H1 (cell line): Measurements from ENCODE around the gene GALNT18. TPM values are rescaled to one million over a fixed set of nuclear protein-coding genes. Genes with fewer than 3 reads are reported as not detected.
A peak's percentile ranks its signal among the peaks of the same experiment; 100 is the strongest.

ENCODE experiments used
- CTCF ChIA-PET: fragments of 300-600 bp; sonication (Branson Sonifier 250); formaldehyde crosslinking; loops from one replicate; lab custom pipeline; 2021; ENCODE audit not compliant: partially characterized antibody; lab: Charles Lee
- POLR2A ChIA-PET: fragments of 300-600 bp; sonication (Branson Sonifier 250); formaldehyde crosslinking; loops from one replicate; lab custom pipeline; 2021; ENCODE audit warnings: inconsistent platforms; ENCODE audit not compliant: partially characterized antibody; lab: Charles Lee
- DNase-seq, 2 experiments: peaks; one replicate each; pipeline versions ENCODE4 v3.0.0 to v3.0.0-alpha.2; 2010 to 2022; ENCODE audit warnings: low spot score in 2 of 2, low read depth in 1 of 2, mixed read lengths in 1 of 2
- FAIRE-seq: peaks from 2 replicates; lab custom pipeline; 2011; peaks lifted over from hg19 to GRCh38; lab: Jason Lieb, UNC
- H2AFZ ChIP-seq: 2 replicates; pipeline ENCODE4 v1.8.1; 2012; ENCODE audit warnings: low read length, inconsistent platforms
- H2AK5ac ChIP-seq: 2 replicates; pipeline ENCODE4 v1.6.1; 2013; ENCODE audit warnings: low read depth, low read length
- H2BK120ac ChIP-seq: replicated peaks from 2 replicates; pipeline ENCODE3; 2013; ENCODE audit warnings: low read depth, low read length, inconsistent platforms
- H2BK12ac ChIP-seq: 2 replicates; pipeline ENCODE4 v1.6.1; 2013; ENCODE audit warnings: low read depth, low read length
- H2BK15ac ChIP-seq: 2 replicates; pipeline ENCODE4 v1.6.1; 2013; ENCODE audit warnings: low read length
- H2BK20ac ChIP-seq: 2 replicates; pipeline ENCODE4 v1.6.1; 2013; ENCODE audit warnings: low read length
- H2BK5ac ChIP-seq: 2 replicates; pipeline ENCODE4 v1.6.1; 2013; ENCODE audit warnings: low read depth, low read length
- H3K14ac ChIP-seq: 2 replicates; pipeline ENCODE4 v1.6.1; 2013; ENCODE audit warnings: inconsistent platforms; ENCODE audit not compliant: insufficient read length
- H3K18ac ChIP-seq: 2 replicates; pipeline ENCODE4 v1.6.1; 2013; ENCODE audit warnings: low read length; ENCODE audit errors: extremely low read depth
- H3K23ac ChIP-seq: 2 replicates; pipeline ENCODE4 v1.6.1; 2013; ENCODE audit warnings: inconsistent platforms; ENCODE audit not compliant: insufficient read length
- H3K23me2 ChIP-seq: 2 replicates; pipeline ENCODE4 v1.6.1; 2013; ENCODE audit warnings: low read depth, low read length
- H3K27ac ChIP-seq: 2 replicates; pipeline ENCODE4 v1.6.1; 2011; ENCODE audit warnings: low read depth, low read length, inconsistent platforms
- H3K27me3 ChIP-seq, 4 experiments: replicated peaks in 1 of 4; 1 replicate in 1 of 4; 2 replicates in 3 of 4; pipeline versions ENCODE4 v1.6.1 to v1.8.1; 2011 to 2013; ENCODE audit warnings: low read length in 3 of 4, mild to moderate bottlenecking in 3 of 4, inconsistent platforms in 2 of 4, mixed read lengths in 2 of 4, moderate library complexity in 1 of 4; ENCODE audit not compliant: control insufficient read depth in 3 of 4, insufficient read depth in 3 of 4; ENCODE audit errors: extremely low read depth in 1 of 4
- H3K36me3 ChIP-seq, 4 experiments: 2 replicates each; pipeline versions ENCODE4 v1.6.1 to v1.8.1; 2011 to 2013; ENCODE audit warnings: mild to moderate bottlenecking in 4 of 4, low read length in 3 of 4, moderate library complexity in 2 of 4, control low read depth in 1 of 4, inconsistent platforms in 1 of 4; ENCODE audit not compliant: insufficient read depth in 4 of 4, control insufficient read depth in 2 of 4
- H3K4ac ChIP-seq: replicated peaks from 2 replicates; pipeline ENCODE3; 2013; ENCODE audit warnings: low read length, low read depth, mixed read lengths, inconsistent platforms; ENCODE audit not compliant: insufficient read length
- H3K4me1 ChIP-seq, 4 experiments: replicated peaks in 1 of 4; 1 replicate in 1 of 4; 2 replicates in 3 of 4; pipeline versions ENCODE4 v1.6.1 to v1.8.1; 2011 to 2013; ENCODE audit warnings: low read length in 3 of 4, inconsistent platforms in 2 of 4, mixed read lengths in 1 of 4; ENCODE audit not compliant: insufficient read depth in 4 of 4, control insufficient read depth in 3 of 4
- H3K4me2 ChIP-seq, 2 experiments: 2 replicates each; pipeline versions ENCODE4 v1.6.1 to v1.8.1; 2011 to 2013; ENCODE audit warnings: low read depth in 2 of 2, low read length in 2 of 2, control low read depth in 1 of 2, inconsistent platforms in 1 of 2, mild to moderate bottlenecking in 1 of 2; ENCODE audit not compliant: insufficient read depth in 1 of 2
- H3K4me3 ChIP-seq, 4 experiments: fragments of 200-600, 300-600 bp in 1 of 4; sonication (generic), shearing (Covaris generic), sonication (Bioruptor Twin) in 1 of 4; 2 replicates each; pipeline versions ENCODE4 v1.5.1 to v1.8.1; 2011 to 2016; ENCODE audit warnings: low read length in 4 of 4, low read depth in 3 of 4, control low read depth in 2 of 4, inconsistent platforms in 2 of 4, mild to moderate bottlenecking in 2 of 4, mixed read lengths in 1 of 4, moderate library complexity in 1 of 4; ENCODE audit not compliant: insufficient read depth in 2 of 4; ENCODE audit errors: extremely low read depth in 1 of 4
- H3K56ac ChIP-seq: replicated peaks from 2 replicates; pipeline ENCODE3; 2013; ENCODE audit warnings: low read depth, mild to moderate bottlenecking, mixed read lengths, low read length, inconsistent platforms; ENCODE audit not compliant: insufficient read length
- H3K79me1 ChIP-seq: 2 replicates; pipeline ENCODE4 v1.6.1; 2013; ENCODE audit warnings: low read depth, low read length, control low read depth
- H3K79me2 ChIP-seq, 2 experiments: 2 replicates each; pipeline versions ENCODE4 v1.6.1 to v1.8.1; 2012 to 2013; ENCODE audit warnings: low read length in 2 of 2, mild to moderate bottlenecking in 2 of 2, inconsistent platforms in 1 of 2; ENCODE audit not compliant: insufficient read depth in 2 of 2, control insufficient read depth in 1 of 2
- H3K9ac ChIP-seq, 4 experiments: replicated peaks in 1 of 4; 1 replicate in 1 of 4; 2 replicates in 3 of 4; pipeline versions ENCODE4 v1.6.1 to v1.8.1; 2011 to 2013; ENCODE audit warnings: low read depth in 3 of 4, low read length in 3 of 4, control low read depth in 2 of 4, mild to moderate bottlenecking in 2 of 4, moderate library complexity in 2 of 4, inconsistent platforms in 1 of 4; ENCODE audit errors: extremely low read depth in 1 of 4
- H3K9me3 ChIP-seq, 2 experiments: 2 replicates each; pipeline versions ENCODE4 v1.6.1 to v1.8.1; 2012 to 2013; ENCODE audit warnings: mild to moderate bottlenecking in 2 of 2, moderate library complexity in 2 of 2, control low read depth in 1 of 2, inconsistent platforms in 1 of 2, low read depth in 1 of 2, low read length in 1 of 2, mixed read lengths in 1 of 2; ENCODE audit not compliant: insufficient read depth in 2 of 2
- H4K20me1 ChIP-seq, 2 experiments: replicated peaks in 1 of 2; 2 replicates each; pipeline versions ENCODE3 to v1.8.1; 2011 to 2013; ENCODE audit warnings: inconsistent platforms in 2 of 2, low read length in 2 of 2, mild to moderate bottlenecking in 1 of 2; ENCODE audit not compliant: insufficient read depth in 2 of 2, control insufficient read depth in 1 of 2
- H4K5ac ChIP-seq: 2 replicates; pipeline ENCODE4 v1.6.1; 2013; ENCODE audit warnings: low read length, low read depth, mixed read lengths, inconsistent platforms; ENCODE audit not compliant: insufficient read length
- H4K8ac ChIP-seq: 2 replicates; pipeline ENCODE4 v1.8.0; 2013; ENCODE audit warnings: mild to moderate bottlenecking, moderate library complexity, low read length, inconsistent platforms; ENCODE audit not compliant: insufficient read depth; ENCODE audit errors: extremely low read depth
- H4K91ac ChIP-seq: replicated peaks from 2 replicates; pipeline ENCODE3; 2013; ENCODE audit warnings: low read length, mixed read lengths, inconsistent platforms; ENCODE audit not compliant: insufficient read length
- JUN ChIP-seq: IDR thresholded peaks from 2 replicates; pipeline ENCODE4 v1.6.1; 2011; ENCODE audit warnings: low read depth, mild to moderate bottlenecking, improper control_type of control experiment, low read length
- RAD21 ChIP-seq, 2 experiments: IDR thresholded peaks in 1 of 2; conservative IDR thresholded peaks in 1 of 2; 2 replicates each; pipeline ENCODE4 v1.6.1; 2011; ENCODE audit warnings: low read depth in 2 of 2, low read length in 2 of 2, improper control_type of control experiment in 1 of 2, inconsistent platforms in 1 of 2, mild to moderate bottlenecking in 1 of 2, moderate library complexity in 1 of 2
- WGBS, 2 experiments: shearing (Covaris generic) in 1 of 2; methylation state at CpG; one replicate each; pipeline versions ENCODE4 v1.1.6 to v1.1.7; 2013 to 2015; ENCODE audit warnings: low lambda C conversion rate in 2 of 2, mixed read lengths in 2 of 2, inconsistent platforms in 1 of 2, low coverage in 1 of 2, missing lambda C conversion rate in 1 of 2; ENCODE audit not compliant: insufficient replicate concordance in 2 of 2, insufficient coverage in 1 of 2, insufficient read length in 1 of 2; ENCODE audit errors: extremely low coverage in 1 of 2, missing lambda C conversion rate in 1 of 2; 5-methylcytosine and 5-hydroxymethylcytosine counted together
- polyA plus RNA-seq, 7 experiments: library from polyadenylated mRNA; depleted of rRNA in 3 of 7; stranded (reverse) in 5 of 7; unstranded in 2 of 7; fragments of >200 nt in 5 of 7; fragments of 200-250 nt in 2 of 7; gene quantifications; 1 replicate in 5 of 7; 2 replicates in 1 of 7; 4 replicates in 1 of 7; pipeline versions ENCODE4 v1.2.1 to v1.2.3, GENCODE V29; 2011 to 2013; ENCODE audit warnings: missing spikeins in 2 of 7, mixed read lengths in 2 of 7
- total RNA-seq: library from RNA; stranded (reverse); fragmentation: NEBNext Ultra II Directional; extraction: Animal tissue kit (Norgen Biotek cat#: 25700); gene quantifications from 2 replicates; pipeline ENCODE4 v1.2.1, GENCODE V29; 2021

GALNT18 gene
- total and polyA plus RNA-seq, 2 of the 8 experiments (the other 6 are each of a cell fraction or from before 2014, with no cell fraction given), result 6.0 to 9.4 TPM

- H3K4ac ChIP-seq, result no peak overlapping the region
- H3K9me3 ChIP-seq, result no peaks in the 10 kb centered on the region
- no peak overlapping the region for H3K23ac ChIP-seq
- H3K79me1 ChIP-seq, result no peaks in the 10 kb centered on the region
- H2BK5ac ChIP-seq, result no peak overlapping the region
- H3K4me2 ChIP-seq, result no peak overlapping the region
- H3K27ac ChIP-seq, result no peak overlapping the region
- no peaks in the 10 kb centered on the region for H4K20me1 ChIP-seq
- no peak overlapping the region for H2BK12ac ChIP-seq
- no peak overlapping the region for H2BK120ac ChIP-seq
- CTCF ChIA-PET, result interaction anchor here (0.7 to 1.4 kb wide), 7 partner anchors 8 to 380 kb away, joined by 3 to 5 read pairs (median 3); no protein-coding TSS in a partner anchor
- FAIRE-seq (no peak), DNase-seq (no peak)
- H3K36me3 ChIP-seq, result no peaks in the 10 kb centered on the region
- no peak overlapping the region for H3K14ac ChIP-seq
- H3K56ac ChIP-seq, result no peak overlapping the region
- H3K18ac ChIP-seq, result no peak overlapping the region
- H2AFZ ChIP-seq, result no peak overlapping the region
- no peak overlapping the region for H2BK15ac ChIP-seq
- no peak overlapping the region for H4K8ac ChIP-seq
- POLR2A ChIA-PET, result interaction anchor here (1.3 kb wide), 1 partner anchor 205 kb away, joined by 3 read pairs; no protein-coding TSS in a partner anchor
- H3K9ac ChIP-seq, result no peak overlapping the region
- TF ChIP-seq JUN (no peak), RAD21 (IDR thresholded peaks at IDR 0.05 in 1 of 2, conservative IDR thresholded peaks at IDR 0.05 in 1 of 2; ENCODE audit: low read depth in 2 of 2, low read length in 2 of 2) (peak in 1 of 2 experiments; percentile 23; a peak in 1 of 4 replicates)
- no peak overlapping the region for H4K91ac ChIP-seq
- no peaks in the 10 kb centered on the region for H3K27me3 ChIP-seq
- no peak overlapping the region for H4K5ac ChIP-seq
- H2BK20ac ChIP-seq, result no peak overlapping the region
- peaks cover 0 to 13% (median 5%) of the 10 kb centered on the region in 4 experiments; a peak in 4 of 7 replicates for H3K4me1 ChIP-seq
- H2AK5ac ChIP-seq, result no peak overlapping the region
- WGBS, 2 experiments, result 75% methylated on average over 9 of the region's 9 CpGs; no CpG with 5 or more reads in 1 of the 2 experiments
- no peaks in the 10 kb centered on the region for H3K23me2 ChIP-seq
- H3K4me3 ChIP-seq, result no peak overlapping the region
- H3K79me2 ChIP-seq, result no peaks in the 10 kb centered on the region
Measured at GRCh38 chr11:11407065-11407762, 214.6 kb downstream of the GALNT18 start.
